HG02885 (cell line): ENCODE results near the gene SLC25A22.

ENCODE experiments used
- ATAC-seq: cut with Tn5 transposase; IDR thresholded peaks from one replicate; pipeline ENCODE4 v1.9.1; 2021; ENCODE audit warnings: mild to moderate bottlenecking; ENCODE audit not compliant: unreplicated experiment, poor library complexity

The SLC25A22 gene

DNA sequence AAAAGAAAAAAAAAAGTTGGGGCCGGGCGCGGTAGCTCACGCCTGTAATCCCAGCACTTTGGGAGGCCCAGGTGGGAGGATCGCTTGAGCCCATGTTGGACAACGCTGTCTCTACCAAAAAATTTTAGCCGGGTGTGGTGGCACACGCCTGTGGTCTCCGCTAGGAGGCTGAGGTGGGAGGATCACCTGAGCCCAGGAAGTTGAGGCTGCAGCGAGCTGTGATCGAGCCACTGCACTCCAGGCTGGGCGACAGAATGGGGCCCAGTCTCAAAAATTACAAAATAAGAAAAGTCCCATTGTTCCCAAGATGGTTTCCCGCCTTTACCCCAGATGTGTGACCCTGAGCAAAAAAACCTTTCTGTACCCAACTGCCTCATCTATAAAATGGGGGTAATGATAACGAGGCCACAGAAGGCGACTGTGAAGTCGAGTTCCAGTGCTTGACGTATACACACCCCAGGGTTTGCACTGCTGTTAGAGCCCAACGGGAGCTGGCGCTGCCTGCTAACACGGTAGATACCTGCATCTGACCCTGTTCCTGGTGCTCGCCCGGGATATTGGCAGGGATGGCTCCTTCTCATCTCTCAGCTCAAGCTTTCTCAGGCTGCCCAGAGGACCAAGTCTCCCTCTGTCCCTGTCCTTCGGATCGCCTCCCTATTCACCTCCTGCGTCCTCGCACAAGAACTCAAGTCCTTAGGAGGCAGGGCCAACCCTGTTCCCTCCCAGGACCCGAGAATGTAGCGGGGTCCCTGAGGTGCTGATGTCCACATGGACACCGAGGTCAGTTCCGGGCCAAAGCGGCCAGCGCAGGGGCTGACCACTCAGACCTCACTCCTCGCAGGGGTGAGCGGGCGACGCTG is 10.6 kb upstream of the SLC25A22 start:
- ATAC-seq: no peak

DNA sequence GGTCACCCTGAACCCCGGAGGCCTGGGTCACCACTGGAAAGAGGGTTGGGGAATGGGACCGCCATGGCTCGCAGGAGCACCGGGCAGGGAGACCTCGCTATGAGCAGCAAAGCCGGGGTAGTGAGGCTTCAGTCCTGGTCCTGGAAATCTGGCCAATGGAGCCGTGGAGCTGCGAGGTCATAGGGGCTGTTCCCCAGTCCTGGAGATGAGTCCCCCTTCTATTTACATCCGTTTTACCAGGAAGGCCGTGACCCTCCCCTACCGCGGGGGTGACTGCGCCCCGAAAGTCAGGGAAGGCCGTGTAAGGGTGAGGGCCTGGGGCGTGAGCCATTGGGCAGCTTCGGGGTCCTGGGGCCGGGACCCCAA is 6.5 kb upstream of the SLC25A22 start:
- ATAC-seq: no peak

DNA sequence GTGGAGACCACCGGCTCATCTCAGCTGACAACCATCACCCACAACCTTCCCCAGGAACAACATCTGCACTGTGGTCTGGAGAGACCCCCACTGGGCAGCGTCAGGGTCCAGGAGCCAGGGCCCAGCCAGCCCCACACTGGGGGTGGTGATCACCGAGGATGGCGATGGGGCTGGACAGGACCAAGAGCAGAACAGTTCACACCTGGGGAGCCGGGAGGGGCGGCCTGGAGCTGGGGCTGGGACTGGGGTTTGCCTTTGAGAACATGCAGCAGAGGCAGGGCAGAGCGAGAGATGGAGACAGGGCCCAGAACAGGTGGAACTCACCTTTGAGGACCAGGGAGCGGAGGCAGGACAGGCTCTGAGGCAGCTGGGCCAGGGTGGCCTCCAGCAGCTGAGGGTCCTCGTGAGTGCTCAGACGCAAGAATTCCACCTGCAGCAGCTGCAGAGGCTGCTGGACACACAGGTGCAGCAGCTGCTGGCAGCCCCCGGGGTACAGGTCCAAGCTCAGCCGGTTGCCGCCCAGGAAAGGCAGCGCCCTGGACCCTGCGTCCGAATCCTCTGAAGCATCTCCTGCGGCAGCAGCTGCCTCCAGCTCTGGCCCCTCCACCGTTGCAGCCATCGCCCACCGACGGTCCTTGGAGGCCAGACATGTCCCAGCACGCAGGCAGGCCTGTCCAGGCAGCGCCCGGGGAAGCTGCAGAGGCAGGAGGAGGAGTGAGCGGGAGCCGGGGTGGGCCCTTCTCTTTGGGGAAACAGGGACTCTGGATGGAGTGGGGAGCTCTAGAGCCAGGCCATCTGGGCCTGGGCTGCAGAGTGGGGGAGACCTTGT is 5.9 kb upstream of the SLC25A22 start:
- ATAC-seq: no peak

DNA sequence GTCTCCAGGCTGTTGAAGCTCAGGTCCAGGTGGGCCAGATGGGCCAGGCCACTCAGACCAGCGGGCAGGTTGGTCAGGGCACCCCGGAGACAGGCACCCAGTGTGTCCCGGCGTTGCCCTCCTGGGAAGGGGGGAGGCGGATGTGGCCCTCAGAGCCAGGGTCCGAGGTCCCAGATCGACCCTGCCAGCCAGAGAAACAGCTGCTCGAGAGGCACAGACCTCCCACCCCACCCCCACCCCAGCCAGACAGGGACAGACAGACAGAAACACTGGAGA is 5.3 kb upstream of the SLC25A22 start:
- ATAC-seq: no peak

DNA sequence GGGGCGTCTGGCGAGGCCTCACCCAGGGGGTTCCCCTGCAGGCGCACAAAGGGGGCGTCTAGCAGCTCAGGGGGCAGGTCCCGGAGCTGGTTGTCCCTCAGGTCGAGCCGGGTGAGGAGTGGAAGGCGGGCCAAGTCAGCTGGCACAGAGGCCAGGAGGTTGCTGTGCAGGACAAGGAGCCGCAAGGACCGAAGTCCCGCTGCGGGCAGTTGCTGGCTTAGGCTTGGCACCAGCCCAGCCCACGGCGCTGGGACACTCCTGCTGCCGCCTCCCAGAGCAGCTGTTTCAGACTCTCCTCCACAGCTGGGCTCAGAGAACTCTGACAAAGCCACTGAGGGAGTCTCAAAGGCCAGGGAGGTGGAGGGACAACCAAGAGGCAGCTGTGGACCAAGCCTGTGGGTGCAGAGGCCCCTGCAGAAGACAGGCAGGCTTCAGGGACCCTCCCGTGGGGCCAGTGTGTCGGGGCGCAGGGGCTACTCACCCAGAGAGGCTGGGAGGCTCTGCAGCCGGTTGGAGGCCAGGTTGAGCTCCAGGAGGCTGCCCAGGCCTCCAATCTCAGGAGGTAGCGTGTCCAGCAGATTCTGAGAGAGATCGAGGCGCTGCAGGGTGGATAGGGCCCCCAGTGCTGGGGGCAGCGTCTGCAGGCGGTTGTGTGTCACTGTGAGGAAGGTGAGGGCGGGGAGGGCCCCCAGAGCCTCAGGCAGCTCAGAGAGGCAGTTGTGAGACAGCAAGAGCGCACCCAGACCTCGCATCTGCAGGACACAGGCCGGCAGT is 4.8 kb upstream of the SLC25A22 start:
- ATAC-seq: no peak

DNA sequence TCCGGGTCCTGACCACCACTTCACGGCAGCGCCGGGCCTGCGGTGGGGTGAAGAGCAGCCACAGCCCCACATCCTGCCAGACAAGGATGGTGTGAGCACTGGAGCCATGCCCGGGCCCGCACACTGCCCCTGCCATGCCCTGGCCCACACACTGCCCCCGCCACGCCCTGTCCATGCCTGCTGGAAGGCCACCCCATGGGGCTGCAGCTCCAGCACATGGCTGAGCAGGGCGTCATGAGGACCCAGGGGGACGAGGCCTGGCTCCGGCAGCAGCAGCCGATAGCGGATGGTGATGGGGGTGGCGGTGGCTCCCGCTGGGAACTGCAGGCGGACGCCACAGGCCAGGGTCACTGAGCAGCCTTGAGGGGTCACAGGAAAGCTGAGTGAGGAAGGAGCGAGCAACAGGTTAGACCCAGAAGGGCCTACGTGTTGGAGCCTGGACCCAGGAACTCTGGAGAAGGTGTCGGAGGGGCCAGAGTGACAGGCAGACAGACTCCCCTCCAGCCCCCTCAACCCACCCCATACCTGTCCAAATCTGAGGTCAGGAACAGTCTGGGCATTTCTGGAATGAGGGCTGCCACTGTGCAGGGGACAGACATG is 4.0 kb upstream of the SLC25A22 start:
- ATAC-seq: no peak

DNA sequence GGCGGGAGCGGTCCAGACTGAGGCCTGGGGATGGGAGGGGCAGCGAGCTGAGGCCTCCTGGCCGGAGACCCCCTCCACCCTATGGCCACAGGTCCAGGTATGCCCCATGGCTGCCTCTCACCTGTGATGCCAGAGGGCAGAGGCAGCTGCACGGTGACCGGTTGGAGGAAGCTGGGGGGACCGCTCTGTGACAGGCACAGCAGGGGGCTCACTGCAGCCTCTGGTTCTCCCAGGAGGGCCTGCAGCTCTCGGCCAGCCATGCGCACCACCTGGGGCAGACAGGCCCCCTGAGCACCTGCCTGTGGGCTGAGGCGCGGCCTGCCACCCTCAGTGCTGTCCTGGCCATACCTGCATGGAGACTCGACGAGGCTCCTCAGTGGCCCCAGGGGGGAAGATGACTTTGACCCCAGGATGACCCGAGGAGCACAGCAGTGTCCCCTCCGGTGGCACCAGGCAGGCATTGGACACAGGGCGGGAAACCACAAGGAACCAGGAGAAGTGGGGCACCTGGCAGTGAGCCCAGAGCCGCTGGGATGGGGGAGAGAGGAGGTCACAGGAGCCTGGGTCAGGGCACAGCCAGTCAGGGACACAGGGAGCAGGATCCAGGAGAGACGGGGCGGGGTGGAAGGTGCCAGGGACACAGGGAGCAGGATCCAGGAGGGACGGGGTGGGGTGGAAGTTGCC is 3.2 kb upstream of the SLC25A22 start:
- no peak for ATAC-seq

DNA sequence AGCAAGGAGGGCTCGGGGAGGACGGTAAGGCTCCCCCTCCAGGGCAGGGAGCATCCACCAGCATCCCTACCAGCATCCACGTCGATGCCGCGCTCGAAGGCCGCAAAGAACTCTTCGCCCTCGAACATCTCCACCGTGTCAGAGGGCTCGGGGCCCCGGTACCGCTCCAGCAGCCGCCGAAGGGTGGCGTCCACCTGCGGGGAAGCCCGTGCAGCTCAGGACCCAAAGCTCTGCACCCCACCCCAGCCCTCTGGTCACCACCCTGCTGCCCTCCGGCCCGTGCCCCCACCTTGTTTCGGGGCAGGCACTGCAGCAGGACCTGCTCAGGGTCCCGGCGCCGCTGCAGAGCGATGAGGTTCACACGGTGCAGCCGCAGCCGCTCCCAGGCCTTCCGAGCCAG is 2.4 kb upstream of the SLC25A22 start:
- ATAC-seq: no peak

DNA sequence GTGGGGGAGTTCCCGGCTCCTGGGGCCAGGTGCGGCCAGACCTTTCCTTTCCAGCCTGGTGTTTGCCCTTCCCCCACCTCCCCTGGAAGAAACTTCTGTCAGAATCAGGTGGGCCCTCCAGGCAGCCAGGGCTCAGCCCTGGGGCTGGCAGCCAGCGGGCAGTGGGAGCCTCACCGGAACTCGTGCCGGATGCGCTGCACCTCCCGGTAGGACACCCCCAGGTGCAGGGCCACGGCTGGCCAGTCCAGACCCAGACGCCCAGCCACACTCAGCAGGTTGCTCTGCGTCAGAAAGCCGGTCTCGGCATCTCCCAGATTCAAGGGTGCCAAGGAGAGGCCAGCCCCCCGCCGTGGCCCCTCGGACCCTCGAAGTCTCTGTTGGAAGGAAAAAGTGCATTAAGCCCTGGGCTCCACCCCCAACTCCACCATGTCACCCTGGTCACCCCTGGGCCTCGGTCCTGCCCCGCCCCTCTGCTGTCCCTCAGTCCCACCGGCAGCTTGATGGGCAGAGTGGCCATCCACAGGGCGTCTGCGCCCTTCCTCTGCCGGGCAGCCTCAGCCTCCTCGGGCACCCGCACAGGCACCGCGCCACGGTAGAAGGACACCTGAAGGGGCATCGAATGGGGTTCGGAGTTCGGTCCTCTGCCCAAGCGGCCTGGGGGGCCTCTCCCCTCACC is 1.7 kb upstream of the SLC25A22 start:
- no peak for ATAC-seq

DNA sequence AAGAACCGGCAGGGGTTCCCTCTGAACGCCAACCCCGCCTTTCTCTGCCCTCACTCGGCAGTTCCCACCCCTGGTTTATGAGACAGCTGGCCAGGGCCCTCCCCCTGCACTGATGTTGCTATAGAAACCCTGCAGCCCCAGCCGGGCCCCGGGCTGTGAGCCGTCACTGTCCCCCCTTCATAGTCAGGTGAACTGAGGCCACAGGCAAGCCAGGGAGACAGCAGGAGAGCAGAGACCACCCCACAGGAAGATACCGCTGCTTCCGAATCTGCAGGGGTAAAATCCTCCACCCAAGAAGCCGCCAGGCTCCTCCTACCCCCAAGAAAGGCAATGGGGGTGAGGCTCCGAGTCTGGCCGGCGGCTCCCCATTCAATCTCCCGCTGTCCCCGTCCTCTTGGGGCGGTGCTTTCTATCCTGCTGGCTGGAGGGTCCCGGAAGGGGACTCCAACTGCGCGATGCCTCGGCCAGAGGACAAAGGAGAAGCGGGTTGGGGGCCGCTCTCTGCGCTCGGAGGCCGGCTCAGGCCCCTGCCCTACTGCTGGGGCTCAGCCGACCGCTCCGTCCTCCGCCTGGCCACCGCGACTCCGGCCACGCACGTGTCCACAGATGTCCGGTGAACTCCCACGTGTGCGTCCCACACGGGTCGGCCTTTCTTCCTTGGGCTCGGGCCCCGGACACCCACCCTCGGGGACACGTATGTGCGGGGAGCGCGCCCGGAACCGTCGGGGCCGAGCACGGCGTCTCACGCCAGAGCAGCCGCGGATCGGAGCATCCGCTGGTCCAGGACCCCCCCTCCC is 587 bp downstream of the SLC25A22 start:
- ATAC-seq: peak; percentile 42

DNA sequence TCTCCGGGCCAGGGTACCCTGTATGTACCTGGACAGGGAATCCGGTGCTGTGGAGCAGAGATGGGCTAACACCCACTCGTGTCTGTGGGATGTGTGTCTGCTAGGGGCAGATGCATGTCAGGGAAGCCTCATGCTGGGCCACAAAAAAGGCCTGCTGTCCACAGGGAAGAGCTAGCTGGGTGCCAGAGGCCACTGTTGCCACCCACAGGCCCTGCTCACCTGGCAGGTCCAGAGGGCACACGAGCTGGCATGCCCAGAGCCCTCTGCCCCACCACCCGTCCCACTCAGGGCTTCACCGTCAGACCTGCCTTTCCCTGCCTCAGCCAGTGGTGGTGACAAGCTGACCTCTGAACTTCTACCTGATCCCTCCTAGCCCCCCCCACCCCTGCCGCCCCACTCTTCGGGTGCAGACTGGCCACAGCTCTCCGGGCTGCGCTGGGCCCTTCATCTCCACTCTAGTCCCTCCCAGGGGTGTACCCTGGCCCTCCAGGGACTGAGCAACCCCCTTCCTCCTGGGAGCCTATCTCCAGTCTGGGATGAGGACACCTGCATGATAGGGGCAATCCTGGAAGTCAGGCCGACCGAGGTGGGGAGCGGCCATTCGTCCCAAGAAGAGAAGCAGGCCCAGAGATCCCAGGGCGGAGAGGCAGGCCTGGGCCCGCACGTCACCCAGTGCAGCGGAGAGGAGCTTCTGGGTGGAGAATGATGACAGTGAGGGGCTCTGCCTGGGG is 1.4 kb downstream of the SLC25A22 start:
- no peak for ATAC-seq

DNA sequence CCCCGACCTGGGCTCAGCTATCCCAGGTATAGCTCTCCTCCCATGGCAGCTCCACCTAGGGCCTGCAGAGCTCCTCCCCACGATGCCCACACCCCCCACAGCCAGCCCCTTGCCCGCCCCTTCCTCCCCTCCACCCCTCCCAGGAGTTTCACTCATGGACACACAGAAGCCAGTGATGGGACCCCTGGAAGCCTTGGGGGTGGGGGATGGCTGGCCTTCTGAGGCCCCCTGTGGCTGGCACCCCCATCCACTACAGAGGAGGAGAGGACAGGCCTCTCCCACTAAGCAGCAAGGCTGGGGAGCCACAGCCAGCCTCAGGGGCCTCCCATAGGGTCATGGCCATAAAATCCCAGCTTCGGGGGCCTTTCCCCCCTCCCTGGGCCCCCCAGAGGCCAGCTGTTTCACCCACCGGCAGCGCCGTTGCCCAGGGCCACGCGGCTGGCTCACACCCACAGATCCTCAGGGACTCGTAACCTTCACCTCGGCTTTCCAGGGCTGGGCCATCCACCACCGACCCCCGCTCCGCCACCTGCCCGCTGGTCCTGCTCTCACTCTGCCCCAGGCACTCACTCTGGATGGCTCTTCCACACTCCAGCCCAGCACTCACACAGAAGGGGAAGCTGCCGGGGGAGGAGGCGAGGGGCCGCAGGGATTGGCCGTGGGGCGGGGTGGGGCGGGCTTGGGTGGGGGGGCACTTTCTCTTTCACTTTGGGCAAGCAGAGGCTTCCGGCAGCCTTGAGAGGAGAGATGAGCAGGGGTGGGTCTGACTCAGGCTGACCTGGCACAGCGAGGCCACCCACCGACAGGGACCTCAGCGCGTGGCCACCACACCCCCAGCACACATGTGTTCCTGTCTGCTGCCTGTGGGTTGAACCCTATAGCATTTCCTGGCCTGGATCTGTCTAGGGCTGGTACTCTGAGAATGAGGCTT is 2.2 kb downstream of the SLC25A22 start:
- peak; percentile 37 for ATAC-seq

DNA sequence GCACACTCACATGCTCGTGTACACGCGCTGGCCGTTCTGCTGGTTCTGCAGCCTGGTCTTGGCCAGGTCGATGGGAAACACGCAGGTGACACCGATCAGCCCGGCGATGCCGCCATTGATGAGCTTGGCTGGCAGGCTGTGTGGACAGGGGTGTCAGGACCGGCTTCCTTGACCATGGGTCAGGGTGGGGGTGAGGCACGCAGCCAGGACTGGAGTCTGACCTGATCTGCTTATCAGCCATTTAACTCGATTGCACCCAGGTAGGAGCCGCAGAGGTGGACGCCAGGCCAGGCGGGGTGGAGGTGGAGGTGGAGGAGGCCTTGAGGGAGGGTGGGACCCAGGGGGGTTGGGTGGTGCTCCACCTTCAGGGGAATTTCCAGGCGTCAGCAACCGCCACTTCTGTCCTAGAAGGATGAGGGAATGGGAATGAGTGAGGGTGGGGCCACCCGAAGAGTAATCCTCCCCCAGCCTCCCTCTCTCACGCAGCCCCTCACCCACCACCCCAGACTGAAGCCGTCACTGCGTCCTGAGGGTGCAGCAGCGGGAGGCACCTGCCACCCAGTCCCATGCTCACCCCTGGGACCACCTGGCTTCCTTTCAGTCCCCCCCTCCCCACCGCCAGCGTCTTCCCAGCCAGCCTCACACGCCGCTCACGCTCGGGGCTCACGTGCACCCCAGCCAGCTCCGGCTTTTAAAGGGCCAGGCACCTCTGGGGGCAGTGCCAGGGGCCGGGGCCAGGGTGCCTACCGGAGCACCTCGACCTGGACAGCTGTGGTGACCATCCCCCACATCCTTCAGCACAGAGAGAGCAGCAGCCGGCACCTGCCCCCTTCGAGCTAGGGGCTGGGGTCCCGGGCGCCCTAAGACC is 3.1 kb downstream of the SLC25A22 start:
- no peak for ATAC-seq

DNA sequence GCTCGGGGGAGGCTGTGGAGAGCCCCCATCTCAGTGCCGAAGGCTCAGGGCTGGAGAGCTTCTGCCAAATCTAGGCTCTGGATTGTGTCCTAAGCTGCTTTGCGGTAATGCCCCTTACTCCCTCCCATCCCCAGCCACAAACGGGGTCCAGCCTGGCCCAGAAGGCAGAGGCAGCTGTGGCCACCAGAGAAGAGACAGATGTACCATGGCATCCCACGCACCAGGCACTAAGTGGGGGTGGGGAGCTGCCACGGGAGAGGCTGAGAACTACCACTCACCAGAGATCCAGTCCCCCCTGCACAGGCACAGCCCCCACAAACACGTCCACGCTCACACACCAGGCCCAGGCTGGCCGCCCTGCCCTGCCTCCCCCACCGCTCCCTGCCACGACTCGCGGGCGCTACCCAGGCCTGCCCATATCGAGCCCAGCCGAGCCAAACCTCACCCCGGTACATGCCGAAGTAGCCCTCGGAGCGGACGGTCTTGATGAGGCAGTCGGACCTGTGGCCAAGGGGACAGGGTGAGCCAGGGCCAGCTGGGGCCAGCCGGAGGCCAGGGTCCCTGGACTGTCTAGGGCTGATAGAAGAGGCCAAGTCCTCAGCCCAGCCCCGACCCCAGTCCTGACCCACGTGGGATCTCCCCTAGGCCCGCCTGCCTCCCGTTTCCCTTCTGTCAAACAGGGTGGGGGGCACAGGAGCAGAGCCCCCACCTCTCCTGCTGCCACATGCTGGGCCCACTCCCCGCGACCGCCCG is 3.9 kb downstream of the SLC25A22 start:
- no peak for ATAC-seq

DNA sequence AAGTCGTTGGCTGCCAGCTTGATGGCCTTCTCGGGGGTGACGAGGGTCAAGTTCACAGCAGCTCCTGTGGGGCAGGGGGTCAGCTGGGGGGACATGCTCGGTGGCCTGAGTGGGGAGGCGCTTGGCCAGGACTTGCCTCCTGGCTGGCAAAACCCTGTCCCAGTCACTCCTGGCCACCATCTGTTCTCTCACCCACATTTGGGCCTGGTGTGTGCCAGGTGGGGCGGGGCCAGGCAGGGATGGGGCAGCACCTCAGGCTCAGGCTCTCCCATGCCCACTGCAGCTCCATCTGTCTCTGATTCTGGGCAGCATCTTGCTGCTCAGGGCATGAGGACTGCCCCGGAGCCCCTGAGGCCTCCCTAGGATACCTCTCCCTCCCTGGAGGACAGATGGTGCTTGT is 4.5 kb downstream of the SLC25A22 start:
- ATAC-seq: no peak

DNA sequence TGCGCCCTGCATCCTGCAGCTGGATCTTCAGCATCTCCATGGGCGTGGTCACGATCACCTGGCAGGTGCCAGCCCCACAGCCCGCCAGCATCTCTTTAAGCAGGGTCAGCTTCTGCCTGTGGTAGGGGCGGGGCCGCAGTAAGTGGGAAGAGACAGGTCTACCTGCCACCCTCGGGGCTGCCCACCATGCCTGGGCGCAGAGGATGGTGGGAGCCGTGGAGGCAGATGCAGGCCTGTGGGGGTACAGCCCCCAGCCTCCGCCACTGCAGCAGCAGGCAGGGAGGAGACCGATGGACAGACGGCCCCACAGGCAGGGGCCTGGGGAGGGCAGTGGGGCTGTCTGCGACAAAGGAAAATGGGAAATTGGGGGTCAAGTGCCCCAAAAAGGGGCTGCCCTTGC is 5.2 kb downstream of the SLC25A22 start:
- no peak for ATAC-seq
